Neural cell (in vitro differentiated cells): Measurements from ENCODE around the gene NOC2L.

Experiments
- EZH2 ChIP-seq: fragments of 200-600, 300-800 bp; shearing (Covaris generic), sonication (generic); IDR thresholded peaks from 2 replicates; pipeline ENCODE4 v1.6.1; 2014; ENCODE audit warnings: antibody characterized with exemption, low read length, borderline replicate concordance, mild to moderate bottlenecking; ENCODE audit not compliant: insufficient read depth, poor library complexity, severe bottlenecking
- TAF1 ChIP-seq: IDR thresholded peaks from 2 replicates; pipeline ENCODE4 v1.6.1; 2012; ENCODE audit warnings: low read depth
- TF ChIP-seq, protein P1 (sequence below): fragments of 450-650 bp; IDR thresholded peaks from 2 replicates; pipeline ENCODE4 v1.5.1; 2014; ENCODE audit warnings: antibody characterized with exemption, mild to moderate bottlenecking, moderate library complexity; ENCODE audit not compliant: poor library complexity, severe bottlenecking

DNA sequence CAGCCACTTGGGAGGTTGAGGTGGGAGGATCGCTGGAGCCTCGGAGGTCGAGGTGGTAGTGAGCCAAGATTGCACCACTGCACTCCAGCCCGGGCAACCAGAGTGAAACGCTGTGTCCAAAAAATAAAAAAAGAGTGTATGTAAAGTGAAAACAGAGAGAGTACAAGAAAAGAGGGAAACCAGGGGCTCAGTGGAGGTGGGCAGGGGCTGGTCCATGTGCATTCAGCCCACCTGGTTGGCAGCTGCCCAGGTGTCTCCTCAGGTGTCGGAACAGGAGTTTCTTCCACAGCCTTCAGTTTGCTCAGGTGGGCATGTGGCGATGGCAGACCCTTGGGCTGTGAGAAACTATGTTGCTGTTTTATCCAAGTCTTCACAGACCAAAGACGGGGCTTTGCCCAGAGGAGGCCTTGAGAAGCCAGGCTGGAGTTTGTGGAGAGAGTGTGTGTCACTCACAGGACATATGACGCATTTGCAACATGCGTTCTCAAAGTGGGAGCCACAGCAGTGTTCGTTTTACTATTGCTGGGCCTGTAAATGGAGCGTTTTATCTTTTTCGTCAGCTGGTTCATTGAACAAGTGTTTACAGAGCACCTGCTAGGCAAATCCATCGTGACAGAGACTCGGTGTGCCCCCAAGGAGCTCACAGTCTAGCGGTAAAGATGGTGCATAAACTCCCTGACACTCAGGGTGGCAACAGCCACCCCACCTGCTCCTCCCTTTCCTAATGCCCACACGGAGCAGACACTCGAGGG lies 57.8 kb downstream of the NOC2L start:
- TF ChIP-seq, protein P1, sequence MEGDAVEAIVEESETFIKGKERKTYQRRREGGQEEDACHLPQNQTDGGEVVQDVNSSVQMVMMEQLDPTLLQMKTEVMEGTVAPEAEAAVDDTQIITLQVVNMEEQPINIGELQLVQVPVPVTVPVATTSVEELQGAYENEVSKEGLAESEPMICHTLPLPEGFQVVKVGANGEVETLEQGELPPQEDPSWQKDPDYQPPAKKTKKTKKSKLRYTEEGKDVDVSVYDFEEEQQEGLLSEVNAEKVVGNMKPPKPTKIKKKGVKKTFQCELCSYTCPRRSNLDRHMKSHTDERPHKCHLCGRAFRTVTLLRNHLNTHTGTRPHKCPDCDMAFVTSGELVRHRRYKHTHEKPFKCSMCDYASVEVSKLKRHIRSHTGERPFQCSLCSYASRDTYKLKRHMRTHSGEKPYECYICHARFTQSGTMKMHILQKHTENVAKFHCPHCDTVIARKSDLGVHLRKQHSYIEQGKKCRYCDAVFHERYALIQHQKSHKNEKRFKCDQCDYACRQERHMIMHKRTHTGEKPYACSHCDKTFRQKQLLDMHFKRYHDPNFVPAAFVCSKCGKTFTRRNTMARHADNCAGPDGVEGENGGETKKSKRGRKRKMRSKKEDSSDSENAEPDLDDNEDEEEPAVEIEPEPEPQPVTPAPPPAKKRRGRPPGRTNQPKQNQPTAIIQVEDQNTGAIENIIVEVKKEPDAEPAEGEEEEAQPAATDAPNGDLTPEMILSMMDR: no peak
- TF ChIP-seq EZH2 (no peak), TAF1 (no peak)
